NCI-H2196 treated with DMSO at 0.1 percent for 48 hours (cell line): Measurements from ENCODE around the gene TMC5.

Experiments used
- DNase-seq: peaks from one replicate; lab custom pipeline; 2025; ENCODE audit not compliant: unreplicated experiment; lab: John Stamatoyannopoulos, UW

Gene TMC5

GRCh38 chr16:19505600-19506303 is 88.1 kb downstream of the TMC5 start:
- DNase-seq = peak; percentile 69

DNA sequence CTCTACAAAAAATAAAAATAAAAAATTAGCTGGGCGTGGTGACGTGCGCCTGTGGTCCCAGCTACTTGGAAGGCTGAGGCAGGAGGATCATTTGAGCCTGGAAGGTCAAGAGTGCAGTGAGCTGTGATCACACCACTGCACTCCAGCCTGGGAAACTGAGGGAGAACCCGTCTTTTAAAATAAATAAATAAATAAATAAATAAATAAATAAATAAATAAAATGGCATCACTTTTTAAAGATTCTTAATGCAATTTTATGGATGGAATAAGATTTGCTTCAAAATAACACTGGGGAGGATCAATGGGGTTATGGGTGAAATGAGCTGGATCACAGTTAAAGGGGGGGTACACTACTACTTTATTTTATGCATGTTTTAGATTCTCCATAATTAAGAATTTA is 89.3 kb downstream of the TMC5 start:
- DNase-seq = no peak

DNA sequence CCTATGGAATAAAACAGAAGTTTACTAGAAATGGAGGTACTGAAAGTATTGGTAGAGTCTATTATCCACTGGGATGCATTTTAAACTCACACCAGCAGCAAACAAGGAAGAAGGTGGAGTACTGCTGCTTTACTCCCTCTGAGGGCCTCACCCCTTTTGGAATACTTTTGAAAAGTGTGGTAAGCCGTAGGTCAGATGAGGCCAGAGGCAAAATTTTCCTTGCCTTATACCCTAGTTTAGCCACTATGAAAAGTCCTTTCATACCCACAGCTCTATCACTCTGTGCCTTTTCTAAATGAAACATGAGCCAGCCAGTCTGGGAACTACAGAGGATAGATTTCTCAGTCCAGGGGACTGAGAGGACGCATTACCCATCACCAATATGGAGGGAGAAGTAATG is 90.2 kb downstream of the TMC5 start:
- no peak for DNase-seq

DNA sequence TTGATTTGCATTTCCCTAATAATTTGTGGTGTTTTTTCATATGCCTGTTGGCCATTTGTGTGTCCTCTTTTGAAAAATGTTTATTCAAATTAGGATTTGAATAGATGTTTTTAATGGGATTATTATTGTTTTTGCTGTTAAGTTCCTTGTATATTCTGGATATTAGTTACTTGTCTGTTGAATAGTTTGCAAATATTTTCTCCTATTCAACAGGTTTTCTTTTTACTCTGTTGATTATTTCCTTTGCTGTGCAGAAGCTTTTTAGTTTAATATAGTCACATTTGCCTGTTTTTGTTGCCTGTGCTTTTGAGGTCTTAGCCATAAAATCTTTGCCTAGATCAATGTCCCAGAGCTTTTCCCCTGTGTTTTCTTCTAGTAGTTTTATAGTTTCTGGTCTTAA is 94.6 kb downstream of the TMC5 start:
- no peak for DNase-seq

DNA sequence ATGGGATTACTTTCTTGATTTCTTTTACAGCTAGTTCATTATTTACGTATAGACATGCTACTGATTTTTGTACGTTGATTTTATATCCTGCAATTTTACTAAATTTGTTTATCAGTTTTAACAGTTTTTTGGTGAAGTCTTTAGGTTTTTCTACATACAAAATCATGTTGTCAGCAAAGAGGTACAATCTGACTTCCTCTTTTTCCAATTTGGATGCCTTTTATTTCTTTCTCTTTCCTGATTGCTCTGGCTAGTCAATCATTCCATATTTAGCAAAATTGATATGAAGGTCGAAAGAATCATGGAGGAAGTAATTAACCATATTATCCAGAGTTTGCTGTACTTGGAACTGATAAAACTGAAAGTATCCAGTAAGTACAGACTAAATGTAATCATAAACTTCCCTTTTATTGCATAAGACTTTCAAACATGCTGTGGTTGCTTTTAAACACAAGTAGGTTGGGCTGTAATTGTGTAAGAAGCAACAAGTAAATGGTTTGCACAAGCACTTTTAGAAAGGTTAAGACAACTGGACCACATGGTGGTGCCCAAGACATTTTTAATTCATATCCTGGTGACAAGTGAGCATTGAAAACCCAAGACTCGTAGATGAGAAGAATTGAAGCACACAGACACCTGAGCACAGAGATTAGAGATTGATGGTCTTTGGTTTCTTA is 95.8 kb downstream of the TMC5 start:
- DNase-seq = no peak

- no peak for DNase-seq
Measured at GRCh38 chr16:19515757-19516156, 98.1 kb downstream of the TMC5 start.

- peak; percentile 22 for DNase-seq
Measured at GRCh38 chr16:19517424-19518089, 99.9 kb downstream of the TMC5 start.

DNA sequence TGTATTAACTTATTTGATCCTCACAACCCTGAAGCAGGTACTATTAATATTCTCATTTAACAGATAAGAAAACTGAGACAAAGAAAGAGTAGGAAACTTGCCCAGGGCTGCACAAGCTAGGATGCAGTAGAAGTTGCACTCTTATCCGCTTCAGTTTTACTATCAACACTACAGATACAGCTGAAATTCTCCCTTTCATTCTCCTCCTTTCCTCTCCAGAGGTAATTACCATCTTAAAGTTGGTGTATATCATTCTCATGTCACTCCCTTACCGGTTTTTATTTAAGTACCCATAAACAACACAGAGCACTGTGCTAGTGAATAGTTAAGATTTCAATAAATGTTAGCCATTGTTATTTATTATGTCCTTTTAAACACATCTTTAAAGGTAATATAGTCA is 100.7 kb downstream of the TMC5 start:
- DNase-seq = no peak

DNA sequence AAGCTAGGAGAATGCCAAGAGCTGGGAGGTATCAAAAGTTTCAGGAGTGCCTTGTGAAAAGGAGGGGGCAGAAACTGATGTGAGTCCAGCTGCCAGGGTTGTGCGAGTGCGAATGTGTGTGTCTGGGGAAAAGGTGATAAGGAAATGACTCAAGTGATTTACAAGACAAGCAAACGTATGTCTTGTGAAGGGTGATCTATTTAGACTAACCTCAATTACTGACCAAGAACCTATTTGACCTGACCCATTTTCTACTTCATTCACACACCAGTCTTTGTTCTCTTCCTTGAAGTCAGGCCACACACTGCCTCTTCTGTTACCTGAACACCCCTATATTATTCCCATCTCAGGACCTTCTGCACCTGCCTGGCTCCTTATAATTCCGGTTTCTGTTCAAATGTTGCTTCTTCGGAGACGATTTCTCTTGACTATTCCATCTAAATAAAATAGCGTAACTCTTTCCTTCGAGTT is 103.2 kb downstream of the TMC5 start:
- DNase-seq = no peak

DNA sequence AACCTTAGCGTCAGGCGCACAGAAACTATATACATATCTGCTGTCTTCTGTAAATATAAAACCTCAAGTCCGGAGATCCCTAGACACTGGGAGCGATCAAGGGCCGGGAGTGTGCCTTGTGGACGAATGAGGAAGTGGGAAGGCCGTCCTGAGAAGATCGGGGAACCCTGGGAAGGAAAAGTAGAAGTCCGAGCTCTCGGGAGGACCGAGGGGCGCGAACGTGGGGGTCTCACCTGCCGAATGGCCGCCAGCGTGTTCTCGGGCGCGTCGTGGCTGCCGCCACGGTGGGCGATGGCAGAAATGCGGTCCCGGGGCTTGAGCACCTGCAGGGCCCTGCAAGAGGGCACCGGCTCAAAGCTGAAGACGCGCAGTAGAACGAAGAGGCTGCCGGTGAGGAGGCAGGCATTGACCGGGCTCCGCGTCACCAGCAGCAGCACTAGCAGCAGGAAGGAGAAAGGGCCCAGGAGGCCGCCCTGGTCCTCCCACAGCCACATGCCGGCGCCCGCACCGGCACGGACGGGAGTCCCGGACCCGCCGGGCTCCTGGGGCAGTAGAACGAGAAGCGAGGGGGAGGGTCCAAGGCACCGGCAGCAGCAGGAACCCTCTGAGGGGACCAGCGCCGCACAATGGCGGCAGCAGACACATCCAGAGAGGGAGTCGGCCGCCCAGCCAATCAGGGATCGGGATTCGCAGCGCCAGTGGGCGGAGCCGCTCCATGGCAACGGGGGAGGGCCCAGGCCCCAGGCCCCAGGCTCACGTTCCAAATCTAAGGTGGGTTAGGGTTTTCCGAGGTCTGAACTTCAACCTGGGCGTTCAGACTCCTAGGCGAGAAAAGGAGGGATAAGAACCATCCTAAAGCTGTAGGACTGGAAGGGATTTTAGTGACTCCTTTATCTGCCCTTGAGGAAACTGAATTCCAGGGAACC is 104.1 kb downstream of the TMC5 start, which contains the start of gene GDE1:
TSS of gene GDE1 (minus strand) at position 628 of the 926 bp plus-strand sequence. CDS start at position 494, 134 bp downstream.
- DNase-seq = peak; percentile 92

- DNase-seq = no peak
Measured at GRCh38 chr16:19522397-19522732, 104.7 kb downstream of the TMC5 start.

- DNase-seq = no peak
Measured at GRCh38 chr16:19522760-19523159, 105.1 kb downstream of the TMC5 start.

GRCh38 chr16:19523184-19523558 is 105.5 kb downstream of the TMC5 start:
- no peak for DNase-seq

DNA sequence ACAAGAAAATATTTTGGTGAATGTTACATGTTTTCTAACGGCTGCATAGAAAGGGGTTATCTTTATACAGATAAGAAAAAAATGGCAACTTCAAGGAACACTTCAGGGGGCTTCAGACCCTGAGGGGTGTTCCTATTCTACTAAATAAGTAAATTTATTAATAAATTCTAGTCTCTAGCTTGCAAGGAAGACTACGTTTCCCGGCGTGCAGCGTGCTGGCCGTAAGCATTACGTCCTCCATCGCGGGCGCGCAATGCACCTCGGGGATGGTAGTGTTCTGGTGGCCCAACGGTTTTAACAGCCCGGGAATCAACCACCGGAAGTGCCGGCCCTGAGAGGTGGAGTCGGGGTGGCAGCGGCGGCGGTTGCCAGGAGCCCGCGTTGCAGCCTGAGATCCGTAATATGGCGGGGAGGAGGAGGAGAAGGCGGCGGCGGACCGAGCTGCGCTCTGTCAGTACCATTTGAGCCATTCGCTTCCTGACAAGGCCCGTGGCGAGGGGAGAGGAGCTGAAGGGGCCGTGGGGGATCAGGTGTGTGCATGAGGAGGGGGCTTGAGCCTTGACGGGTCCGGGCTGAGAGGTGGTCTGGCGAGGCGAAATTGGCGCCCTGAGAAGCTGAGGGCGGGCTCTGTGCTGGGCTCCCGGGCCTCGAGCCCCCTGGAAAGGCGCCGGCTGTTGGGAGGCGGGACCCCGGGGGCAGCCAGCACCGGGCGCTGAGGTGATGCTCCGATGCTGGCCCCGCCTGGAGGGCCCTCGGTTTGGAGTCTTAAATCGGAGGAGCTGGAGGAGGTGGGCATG is 106.1 kb downstream of the TMC5 start, which contains the start of gene CCP110:
TSS of gene CCP110 (plus strand) at position 384 of the 797 bp plus-strand sequence. CDS start 3,940 bp downstream, outside the sequence.
- peak; percentile 93 for DNase-seq

DNA sequence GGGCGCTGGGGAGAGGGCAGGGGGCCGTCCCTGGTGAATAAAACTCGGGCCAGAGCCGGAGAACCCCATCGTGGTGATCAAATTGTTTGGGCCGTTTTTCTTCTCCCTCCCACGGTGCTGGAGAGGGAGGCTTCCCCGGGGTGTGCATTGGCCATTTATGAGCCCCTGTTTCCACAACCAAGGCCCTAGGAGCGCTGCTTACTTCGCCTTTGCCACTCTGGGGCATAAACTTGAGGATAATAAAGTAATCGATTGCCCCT is 106.6 kb downstream of the TMC5 start:
- no peak for DNase-seq

- DNase-seq = no peak
Measured at GRCh38 chr16:19524616-19525384, 107.1 kb downstream of the TMC5 start.

GRCh38 chr16:19525385-19525723 is 107.7 kb downstream of the TMC5 start:
- DNase-seq = no peak

GRCh38 chr16:19527161-19527560 is 109.5 kb downstream of the TMC5 start:
- no peak for DNase-seq

DNA sequence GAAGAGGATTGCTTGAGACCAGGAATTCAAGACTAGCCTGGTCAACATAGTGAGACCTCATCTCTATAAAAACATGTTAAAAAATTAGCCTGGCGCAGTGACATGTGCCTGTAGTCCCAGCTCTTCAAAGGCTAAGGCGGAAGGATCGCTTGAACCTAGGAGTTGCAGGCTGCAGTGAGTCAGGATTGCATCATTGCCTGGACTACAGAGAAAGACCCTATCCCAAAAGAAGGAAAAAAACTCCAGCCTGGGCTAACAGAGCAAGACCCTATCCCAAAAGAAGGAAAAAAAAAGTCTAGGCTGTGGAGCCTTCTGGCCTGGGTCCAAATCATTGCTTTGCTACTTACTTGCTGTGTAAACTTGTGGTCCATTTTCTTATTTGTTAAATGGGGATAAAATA is 111.0 kb downstream of the TMC5 start:
- DNase-seq = no peak

GRCh38 chr16:19532601-19533000 is 114.9 kb downstream of the TMC5 start:
- DNase-seq = no peak
